H1 (cell line): ENCODE results near the gene HMGXB3. TPM values are rescaled to one million over a fixed set of nuclear protein-coding genes. Genes with fewer than 3 reads are reported as not detected.
A peak's percentile ranks its signal among the peaks of the same experiment; 100 is the strongest.

ENCODE experiments used
- CTCF ChIA-PET: fragments of 300-600 bp; sonication (Branson Sonifier 250); formaldehyde crosslinking; loops from one replicate; lab custom pipeline; 2021; ENCODE audit not compliant: partially characterized antibody; lab: Charles Lee
- POLR2A ChIA-PET: fragments of 300-600 bp; sonication (Branson Sonifier 250); formaldehyde crosslinking; loops from one replicate; lab custom pipeline; 2021; ENCODE audit warnings: inconsistent platforms; ENCODE audit not compliant: partially characterized antibody; lab: Charles Lee
- DNase-seq, 2 experiments: peaks; one replicate each; pipeline versions ENCODE4 v3.0.0 to v3.0.0-alpha.2; 2010 to 2022; ENCODE audit warnings: low spot score in 2 of 2, low read depth in 1 of 2, mixed read lengths in 1 of 2
- FAIRE-seq: peaks from 2 replicates; lab custom pipeline; 2011; peaks lifted over from hg19 to GRCh38; lab: Jason Lieb, UNC
- H2AFZ ChIP-seq: 2 replicates; pipeline ENCODE4 v1.8.1; 2012; ENCODE audit warnings: low read length, inconsistent platforms
- H2AK5ac ChIP-seq: 2 replicates; pipeline ENCODE4 v1.6.1; 2013; ENCODE audit warnings: low read depth, low read length
- H2BK120ac ChIP-seq: replicated peaks from 2 replicates; pipeline ENCODE3; 2013; ENCODE audit warnings: low read depth, low read length, inconsistent platforms
- H2BK12ac ChIP-seq: 2 replicates; pipeline ENCODE4 v1.6.1; 2013; ENCODE audit warnings: low read depth, low read length
- H2BK15ac ChIP-seq: 2 replicates; pipeline ENCODE4 v1.6.1; 2013; ENCODE audit warnings: low read length
- H2BK20ac ChIP-seq: 2 replicates; pipeline ENCODE4 v1.6.1; 2013; ENCODE audit warnings: low read length
- H2BK5ac ChIP-seq: 2 replicates; pipeline ENCODE4 v1.6.1; 2013; ENCODE audit warnings: low read depth, low read length
- H3K14ac ChIP-seq: 2 replicates; pipeline ENCODE4 v1.6.1; 2013; ENCODE audit warnings: inconsistent platforms; ENCODE audit not compliant: insufficient read length
- H3K18ac ChIP-seq: 2 replicates; pipeline ENCODE4 v1.6.1; 2013; ENCODE audit warnings: low read length; ENCODE audit errors: extremely low read depth
- H3K23ac ChIP-seq: 2 replicates; pipeline ENCODE4 v1.6.1; 2013; ENCODE audit warnings: inconsistent platforms; ENCODE audit not compliant: insufficient read length
- H3K23me2 ChIP-seq: 2 replicates; pipeline ENCODE4 v1.6.1; 2013; ENCODE audit warnings: low read depth, low read length
- H3K27ac ChIP-seq: 2 replicates; pipeline ENCODE4 v1.6.1; 2011; ENCODE audit warnings: low read depth, low read length, inconsistent platforms
- H3K27me3 ChIP-seq, 4 experiments: replicated peaks in 1 of 4; 1 replicate in 1 of 4; 2 replicates in 3 of 4; pipeline versions ENCODE4 v1.6.1 to v1.8.1; 2011 to 2013; ENCODE audit warnings: low read length in 3 of 4, mild to moderate bottlenecking in 3 of 4, inconsistent platforms in 2 of 4, mixed read lengths in 2 of 4, moderate library complexity in 1 of 4; ENCODE audit not compliant: control insufficient read depth in 3 of 4, insufficient read depth in 3 of 4; ENCODE audit errors: extremely low read depth in 1 of 4
- H3K36me3 ChIP-seq, 4 experiments: 2 replicates each; pipeline versions ENCODE4 v1.6.1 to v1.8.1; 2011 to 2013; ENCODE audit warnings: mild to moderate bottlenecking in 4 of 4, low read length in 3 of 4, moderate library complexity in 2 of 4, control low read depth in 1 of 4, inconsistent platforms in 1 of 4; ENCODE audit not compliant: insufficient read depth in 4 of 4, control insufficient read depth in 2 of 4
- H3K4ac ChIP-seq: replicated peaks from 2 replicates; pipeline ENCODE3; 2013; ENCODE audit warnings: low read length, low read depth, mixed read lengths, inconsistent platforms; ENCODE audit not compliant: insufficient read length
- H3K4me1 ChIP-seq, 4 experiments: replicated peaks in 1 of 4; 1 replicate in 1 of 4; 2 replicates in 3 of 4; pipeline versions ENCODE4 v1.6.1 to v1.8.1; 2011 to 2013; ENCODE audit warnings: low read length in 3 of 4, inconsistent platforms in 2 of 4, mixed read lengths in 1 of 4; ENCODE audit not compliant: insufficient read depth in 4 of 4, control insufficient read depth in 3 of 4
- H3K4me2 ChIP-seq, 2 experiments: 2 replicates each; pipeline versions ENCODE4 v1.6.1 to v1.8.1; 2011 to 2013; ENCODE audit warnings: low read depth in 2 of 2, low read length in 2 of 2, control low read depth in 1 of 2, inconsistent platforms in 1 of 2, mild to moderate bottlenecking in 1 of 2; ENCODE audit not compliant: insufficient read depth in 1 of 2
- H3K4me3 ChIP-seq, 4 experiments: fragments of 200-600, 300-600 bp in 1 of 4; sonication (generic), shearing (Covaris generic), sonication (Bioruptor Twin) in 1 of 4; 2 replicates each; pipeline versions ENCODE4 v1.5.1 to v1.8.1; 2011 to 2016; ENCODE audit warnings: low read length in 4 of 4, low read depth in 3 of 4, control low read depth in 2 of 4, inconsistent platforms in 2 of 4, mild to moderate bottlenecking in 2 of 4, mixed read lengths in 1 of 4, moderate library complexity in 1 of 4; ENCODE audit not compliant: insufficient read depth in 2 of 4; ENCODE audit errors: extremely low read depth in 1 of 4
- H3K56ac ChIP-seq: replicated peaks from 2 replicates; pipeline ENCODE3; 2013; ENCODE audit warnings: low read depth, mild to moderate bottlenecking, mixed read lengths, low read length, inconsistent platforms; ENCODE audit not compliant: insufficient read length
- H3K79me1 ChIP-seq: 2 replicates; pipeline ENCODE4 v1.6.1; 2013; ENCODE audit warnings: low read depth, low read length, control low read depth
- H3K79me2 ChIP-seq, 2 experiments: 2 replicates each; pipeline versions ENCODE4 v1.6.1 to v1.8.1; 2012 to 2013; ENCODE audit warnings: low read length in 2 of 2, mild to moderate bottlenecking in 2 of 2, inconsistent platforms in 1 of 2; ENCODE audit not compliant: insufficient read depth in 2 of 2, control insufficient read depth in 1 of 2
- H3K9ac ChIP-seq, 4 experiments: replicated peaks in 1 of 4; 1 replicate in 1 of 4; 2 replicates in 3 of 4; pipeline versions ENCODE4 v1.6.1 to v1.8.1; 2011 to 2013; ENCODE audit warnings: low read depth in 3 of 4, low read length in 3 of 4, control low read depth in 2 of 4, mild to moderate bottlenecking in 2 of 4, moderate library complexity in 2 of 4, inconsistent platforms in 1 of 4; ENCODE audit errors: extremely low read depth in 1 of 4
- H3K9me3 ChIP-seq, 2 experiments: 2 replicates each; pipeline versions ENCODE4 v1.6.1 to v1.8.1; 2012 to 2013; ENCODE audit warnings: mild to moderate bottlenecking in 2 of 2, moderate library complexity in 2 of 2, control low read depth in 1 of 2, inconsistent platforms in 1 of 2, low read depth in 1 of 2, low read length in 1 of 2, mixed read lengths in 1 of 2; ENCODE audit not compliant: insufficient read depth in 2 of 2
- H4K20me1 ChIP-seq, 2 experiments: replicated peaks in 1 of 2; 2 replicates each; pipeline versions ENCODE3 to v1.8.1; 2011 to 2013; ENCODE audit warnings: inconsistent platforms in 2 of 2, low read length in 2 of 2, mild to moderate bottlenecking in 1 of 2; ENCODE audit not compliant: insufficient read depth in 2 of 2, control insufficient read depth in 1 of 2
- H4K5ac ChIP-seq: 2 replicates; pipeline ENCODE4 v1.6.1; 2013; ENCODE audit warnings: low read length, low read depth, mixed read lengths, inconsistent platforms; ENCODE audit not compliant: insufficient read length
- H4K8ac ChIP-seq: 2 replicates; pipeline ENCODE4 v1.8.0; 2013; ENCODE audit warnings: mild to moderate bottlenecking, moderate library complexity, low read length, inconsistent platforms; ENCODE audit not compliant: insufficient read depth; ENCODE audit errors: extremely low read depth
- H4K91ac ChIP-seq: replicated peaks from 2 replicates; pipeline ENCODE3; 2013; ENCODE audit warnings: low read length, mixed read lengths, inconsistent platforms; ENCODE audit not compliant: insufficient read length
- ATF2 ChIP-seq: IDR thresholded peaks from 2 replicates; pipeline ENCODE4 v1.6.1; 2012; ENCODE audit warnings: low read length, inconsistent platforms
- CBX5 ChIP-seq: fragments of 300-800, 300-1000 bp; sonication (generic); IDR thresholded peaks from 2 replicates; pipeline ENCODE4 v1.7.1; 2016; ENCODE audit warnings: antibody characterized with exemption, low read length, low read depth
- CHD1 ChIP-seq: IDR thresholded peaks from 2 replicates; pipeline ENCODE4 v1.6.1; 2012; ENCODE audit warnings: low read depth, low read length, improper control_type of control experiment
- CREB1 ChIP-seq: IDR thresholded peaks from 2 replicates; pipeline ENCODE4 v1.6.1; 2012; ENCODE audit warnings: inconsistent platforms
- CTCF ChIP-seq, 3 experiments: IDR thresholded peaks; 1 replicate in 2 of 3; 2 replicates in 1 of 3; pipeline versions ENCODE4 v1.5.1 to v1.6.1; 2011; ENCODE audit warnings: low read length in 3 of 3, mild to moderate bottlenecking in 3 of 3, inconsistent platforms in 2 of 3, low read depth in 1 of 3, moderate library complexity in 1 of 3; ENCODE audit not compliant: insufficient read depth in 1 of 3; ENCODE audit errors: control extremely low read depth in 1 of 3
- MAFK ChIP-seq: IDR thresholded peaks from 2 replicates; pipeline ENCODE4 v1.6.1; 2012; ENCODE audit warnings: low read depth, mild to moderate bottlenecking, improper control_type of control experiment, low read length
- RAD21 ChIP-seq, 2 experiments: IDR thresholded peaks in 1 of 2; conservative IDR thresholded peaks in 1 of 2; 2 replicates each; pipeline ENCODE4 v1.6.1; 2011; ENCODE audit warnings: low read depth in 2 of 2, low read length in 2 of 2, improper control_type of control experiment in 1 of 2, inconsistent platforms in 1 of 2, mild to moderate bottlenecking in 1 of 2, moderate library complexity in 1 of 2
- RFX5 ChIP-seq: IDR thresholded peaks from 2 replicates; pipeline ENCODE4 v1.6.1; 2011; ENCODE audit warnings: low read depth, low read length, improper control_type of control experiment, borderline replicate concordance
- SP1 ChIP-seq: IDR thresholded peaks from 2 replicates; pipeline ENCODE4 v1.6.1; 2011; ENCODE audit warnings: low read depth, low read length
- WGBS, 2 experiments: shearing (Covaris generic) in 1 of 2; methylation state at CpG; one replicate each; pipeline versions ENCODE4 v1.1.6 to v1.1.7; 2013 to 2015; ENCODE audit warnings: low lambda C conversion rate in 2 of 2, mixed read lengths in 2 of 2, inconsistent platforms in 1 of 2, low coverage in 1 of 2, missing lambda C conversion rate in 1 of 2; ENCODE audit not compliant: insufficient replicate concordance in 2 of 2, insufficient coverage in 1 of 2, insufficient read length in 1 of 2; ENCODE audit errors: extremely low coverage in 1 of 2, missing lambda C conversion rate in 1 of 2; 5-methylcytosine and 5-hydroxymethylcytosine counted together
- polyA plus RNA-seq, 7 experiments: library from polyadenylated mRNA; depleted of rRNA in 3 of 7; stranded (reverse) in 5 of 7; unstranded in 2 of 7; fragments of >200 nt in 5 of 7; fragments of 200-250 nt in 2 of 7; gene quantifications; 1 replicate in 5 of 7; 2 replicates in 1 of 7; 4 replicates in 1 of 7; pipeline versions ENCODE4 v1.2.1 to v1.2.3, GENCODE V29; 2011 to 2013; ENCODE audit warnings: missing spikeins in 2 of 7, mixed read lengths in 2 of 7
- total RNA-seq: library from RNA; stranded (reverse); fragmentation: NEBNext Ultra II Directional; extraction: Animal tissue kit (Norgen Biotek cat#: 25700); gene quantifications from 2 replicates; pipeline ENCODE4 v1.2.1, GENCODE V29; 2021

HMGXB3 gene
- total and polyA plus RNA-seq, 2 of the 8 experiments (the other 6 are each of a cell fraction or from before 2014, with no cell fraction given) = 26.8 to 28.0 TPM

- Histone ChIP-seq H2BK12ac (no peak overlapping the region), H3K9me3 (no peaks in the 10 kb centered on the region), H2BK20ac (no peak overlapping the region), H2BK15ac (no peak overlapping the region), H2AK5ac (no peak overlapping the region), H3K9ac (no peak overlapping the region), H2BK120ac (no peak overlapping the region), H3K23me2 (no peaks in the 10 kb centered on the region), H4K5ac (no peak overlapping the region), H2AFZ (no peak overlapping the region), H3K18ac (no peak overlapping the region), H3K79me2 (no peaks in the 10 kb centered on the region), H4K91ac (no peak overlapping the region), H3K23ac (no peak overlapping the region), H3K79me1 (no peaks in the 10 kb centered on the region), H3K4me1 (no peaks in the 10 kb centered on the region), H3K4me3 (no peak overlapping the region), H3K56ac (no peak overlapping the region), H2BK5ac (no peak overlapping the region), H3K27ac (no peak overlapping the region), H3K36me3 (peaks cover 30 to 77% (median 66%) of the 10 kb centered on the region in 4 experiments), H4K20me1 (peaks cover 0 to 5% of the 10 kb centered on the region in 2 experiments), H3K4me2 (no peak overlapping the region), H3K4ac (no peak overlapping the region), H4K8ac (no peak overlapping the region), H3K27me3 (no peaks in the 10 kb centered on the region), H3K14ac (no peak overlapping the region)
- no peak for DNase-seq
- 87% methylated on average over 6 of the region's 6 CpGs; no CpG with 5 or more reads in 1 of the 2 experiments for WGBS, 2 experiments
- no peak for FAIRE-seq
- ChIA-PET CTCF (interaction anchor here (0.6 to 2.3 kb wide), 30 partner anchors 9 to 352 kb away, joined by 3 to 10 read pairs (median 4); no protein-coding TSS in a partner anchor), POLR2A (interaction anchor here (1.4 kb wide), 1 partner anchor 8 kb away, joined by 6 read pairs; no protein-coding TSS in a partner anchor)
- TF ChIP-seq RAD21 (IDR thresholded peaks at IDR 0.05 in 1 of 2, conservative IDR thresholded peaks at IDR 0.05 in 1 of 2; ENCODE audit: low read depth in 2 of 2, low read length in 2 of 2) (peak; percentile 44 to 59; a peak in 3 of 4 replicates), CBX5 (no peak), CTCF (IDR thresholded peaks at IDR 0.05; ENCODE audit: control extremely low read depth in 1 of 3, insufficient read depth in 1 of 3, low read depth in 1 of 3, low read length in 3 of 3) (peak; percentile 44 to 50 (median 47)), CREB1 (no peak), ATF2 (no peak), SP1 (no peak), CHD1 (no peak), MAFK (no peak), RFX5 (no peak)
Measured at GRCh38 chr5:150045549-150045948, 45.0 kb downstream of the HMGXB3 start.
